Common myeloid progenitor, CD34-positive (primary cell): ENCODE measurements around the gene ATP6V1G2.
A peak's percentile ranks its signal among the peaks of the same experiment; 100 is the strongest.

Experiments
- CTCF ChIA-PET: fragments of 350-600 bp; sonication (Branson Sonifier 250); formaldehyde crosslinking; loops from one replicate; lab custom pipeline; 2021; ENCODE audit warnings: antibody characterized with exemption; lab: Charles Lee
- POLR2A ChIA-PET: fragments of 350-600 bp; sonication (Branson Sonifier 250); formaldehyde crosslinking; loops from one replicate; lab custom pipeline; 2021; ENCODE audit warnings: antibody characterized with exemption; lab: Charles Lee
- DNase-seq, 3 donors: peaks; one replicate each; pipeline versions ENCODE4 v3.0.0 to v3.0.0-alpha.2; 2013
- H3K27ac ChIP-seq, 2 experiments: 1 replicate in 1 of 2; 2 replicates in 1 of 2; pipeline ENCODE4 v1.7.0; 2013; ENCODE audit warnings: inconsistent platforms in 2 of 2, low read length in 2 of 2, mild to moderate bottlenecking in 2 of 2, low read depth in 1 of 2, moderate library complexity in 1 of 2; ENCODE audit not compliant: severe bottlenecking in 2 of 2, insufficient read depth in 1 of 2, poor library complexity in 1 of 2
- H3K27me3 ChIP-seq, 5 experiments: replicated peaks in 2 of 5; 1 replicate in 3 of 5; 2 replicates in 2 of 5; pipeline versions ENCODE4 v1.6.1 to v1.7.0; 2013; ENCODE audit warnings: low read length in 4 of 5, mild to moderate bottlenecking in 2 of 5, moderate library complexity in 2 of 5, inconsistent platforms in 1 of 5; ENCODE audit not compliant: insufficient read depth in 5 of 5, control insufficient read depth in 4 of 5
- H3K36me3 ChIP-seq, 4 experiments: 1 replicate in 2 of 4; 2 replicates in 2 of 4; pipeline versions ENCODE4 v1.6.1 to v1.7.0; 2013; ENCODE audit warnings: low read length in 3 of 4, control low read depth in 1 of 4, mild to moderate bottlenecking in 1 of 4; ENCODE audit not compliant: control insufficient read depth in 4 of 4, insufficient read depth in 4 of 4
- H3K4me1 ChIP-seq, 4 experiments: 1 replicate in 3 of 4; 2 replicates in 1 of 4; pipeline versions ENCODE4 v1.6.1 to v1.7.1; 2013; ENCODE audit warnings: low read length in 3 of 4, mild to moderate bottlenecking in 3 of 4, control low read depth in 1 of 4, inconsistent platforms in 1 of 4, moderate library complexity in 1 of 4; ENCODE audit not compliant: control insufficient read depth in 4 of 4, insufficient read depth in 4 of 4; ENCODE audit errors: control extremely low read depth in 1 of 4
- H3K4me3 ChIP-seq, 7 experiments: 1 replicate in 4 of 7; 2 replicates in 3 of 7; pipeline versions ENCODE4 v1.5.1 to v1.7.0; 2013; ENCODE audit warnings: mild to moderate bottlenecking in 7 of 7, low read length in 6 of 7, moderate library complexity in 6 of 7, inconsistent platforms in 2 of 7, low read depth in 2 of 7, control low read depth in 1 of 7; ENCODE audit not compliant: insufficient read depth in 4 of 7, control insufficient read depth in 1 of 7; ENCODE audit errors: extremely low read depth in 1 of 7
- H3K9me3 ChIP-seq, 5 experiments: 1 replicate in 4 of 5; 2 replicates in 1 of 5; pipeline versions ENCODE4 v1.6.1 to v1.7.1; 2013; ENCODE audit warnings: low read length in 4 of 5, mild to moderate bottlenecking in 2 of 5, inconsistent platforms in 1 of 5, low read depth in 1 of 5, moderate library complexity in 1 of 5; ENCODE audit not compliant: control insufficient read depth in 4 of 5, insufficient read depth in 2 of 5; ENCODE audit errors: control extremely low read depth in 1 of 5
- WGBS: methylation state at CpG from one replicate; pipeline ENCODE4 v1.1.5; 2013; ENCODE audit not compliant: insufficient coverage; 5-methylcytosine and 5-hydroxymethylcytosine counted together

The ATP6V1G2 gene

DNA sequence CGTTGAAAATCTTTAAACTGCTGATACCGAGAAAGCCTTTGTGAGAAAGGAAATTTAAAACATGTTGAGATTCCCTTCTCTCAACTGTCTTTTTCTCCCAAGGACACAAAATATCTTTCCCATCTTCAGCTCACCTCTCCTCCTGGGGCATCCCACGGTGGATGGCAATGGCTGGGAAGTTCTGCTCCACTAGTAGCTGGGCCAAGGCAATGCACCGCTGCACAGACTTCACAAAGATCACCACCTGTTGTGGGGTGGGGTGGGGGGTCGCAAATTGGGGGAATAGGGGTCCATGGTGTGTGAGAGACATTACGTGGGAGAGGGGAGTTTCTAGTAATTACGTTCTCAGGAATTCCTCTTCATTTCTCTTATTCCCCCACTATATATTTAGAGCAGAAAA lies 15.2 kb downstream of the ATP6V1G2 start:
- Histone ChIP-seq H3K36me3 (peaks cover 28 to 68% (median 53%) of the 10 kb centered on the region in 4 experiments), H3K27me3 (no peaks in the 10 kb centered on the region), H3K4me1 (no peaks in the 10 kb centered on the region), H3K9me3 (no peaks in the 10 kb centered on the region), H3K27ac (no peak overlapping the region), H3K4me3 (no peak overlapping the region)
- DNase-seq = no peak
- POLR2A ChIA-PET = interaction anchor here (0.8 to 0.9 kb wide), 2 partner anchors 10 to 63 kb away, joined by 3 to 4 read pairs; no protein-coding TSS in a partner anchor
- CTCF ChIA-PET = interaction anchor here (1.0 to 2.1 kb wide), 3 partner anchors 10 to 47 kb away, joined by 3 to 7 read pairs (median 3); partner anchors contain the start of gene DDX39B
- WGBS = 100% methylated on average over 1 of the region's 7 CpGs

DNA sequence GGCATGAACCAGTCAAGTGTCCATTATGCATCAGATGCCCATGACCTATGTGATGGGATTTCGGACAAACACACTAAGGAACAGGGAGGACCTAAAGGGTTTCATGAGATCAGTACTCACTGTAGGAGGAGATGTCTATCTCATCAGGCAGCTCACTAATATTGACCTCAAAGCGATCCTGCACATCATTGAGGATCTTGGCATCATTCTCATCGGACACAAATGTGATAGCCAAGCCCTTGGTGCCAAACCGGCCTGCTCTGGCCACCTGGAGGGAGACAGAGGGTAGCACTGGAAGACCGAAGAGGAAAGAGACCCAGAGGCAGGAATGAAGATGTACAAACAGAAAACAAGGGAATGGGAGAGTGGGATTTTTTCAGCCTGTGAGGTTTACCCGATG lies 15.7 kb downstream of the ATP6V1G2 start:
- WGBS = 96% methylated on average over 4 of the region's 6 CpGs
- no peak for DNase-seq
- CTCF ChIA-PET = interaction anchor here (1.0 to 1.2 kb wide), 2 partner anchors 37 to 47 kb away, joined by 3 read pairs; no protein-coding TSS in a partner anchor
- Histone ChIP-seq H3K4me3 (no peak overlapping the region), H3K27ac (no peak overlapping the region), H3K27me3 (no peaks in the 10 kb centered on the region), H3K9me3 (no peaks in the 10 kb centered on the region), H3K4me1 (peaks cover 0 to 4% (median 0%) of the 10 kb centered on the region in 4 experiments), H3K36me3 (peaks cover 28 to 63% (median 48%) of the 10 kb centered on the region in 4 experiments)
- POLR2A ChIA-PET = no interaction called here

DNA sequence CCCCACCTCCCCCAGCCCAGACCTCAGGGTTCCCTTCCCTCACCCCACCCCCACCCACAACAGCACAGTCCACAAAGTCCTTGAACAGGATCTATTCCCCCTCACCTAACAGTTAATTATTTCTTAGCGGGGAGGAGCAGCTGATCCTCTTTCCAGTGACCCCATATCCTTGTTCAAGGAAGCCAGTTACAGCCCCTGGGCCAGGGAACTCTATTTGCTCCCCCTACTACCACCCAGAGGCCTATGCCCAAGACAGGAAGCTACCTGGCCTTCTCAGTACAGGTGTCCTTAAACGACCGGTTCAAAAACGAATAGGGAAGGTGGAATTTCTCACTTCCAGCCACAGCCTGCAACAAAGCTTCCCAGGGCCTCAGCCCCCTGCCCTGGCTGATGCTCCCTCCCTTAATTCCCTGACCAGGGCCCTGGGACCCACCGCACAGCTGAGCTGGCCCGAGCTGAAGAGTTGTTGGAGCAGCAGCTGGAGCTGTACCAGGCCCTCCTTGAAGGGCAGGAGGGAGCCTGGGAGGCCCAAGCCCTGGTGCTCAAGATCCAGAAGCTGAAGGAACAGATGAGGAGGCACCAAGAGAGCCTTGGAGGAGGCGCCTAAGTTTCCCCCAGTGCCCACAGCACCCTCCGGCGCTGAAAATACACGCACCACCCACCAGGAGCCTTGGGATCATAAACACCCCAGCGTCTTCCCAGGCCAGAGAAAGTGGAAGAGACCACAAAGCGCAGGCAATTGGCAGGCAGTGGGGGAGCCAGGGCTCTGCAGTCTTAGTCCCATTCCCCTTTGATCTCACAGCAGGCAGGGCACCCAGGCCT lies 16.9 kb downstream of the ATP6V1G2 start:
- ChIA-PET CTCF (interaction anchor here (1.0 kb wide), 1 partner anchor 164 kb away, joined by 3 read pairs; no protein-coding TSS in a partner anchor), POLR2A (interaction anchor here (0.6 to 2.0 kb wide), 2 partner anchors 9 to 12 kb away, joined by 3 to 12 read pairs; partner anchors contain the start of gene DDX39B)
- Histone ChIP-seq H3K4me3 (no peak overlapping the region), H3K27me3 (no peaks in the 10 kb centered on the region), H3K36me3 (peaks cover 21 to 52% (median 39%) of the 10 kb centered on the region in 4 experiments), H3K9me3 (no peaks in the 10 kb centered on the region), H3K4me1 (peaks cover 0 to 4% (median 0%) of the 10 kb centered on the region in 4 experiments), H3K27ac (no peak overlapping the region)
- DNase-seq = no peak
- 57% methylated on average over 12 of the region's 12 CpGs for WGBS

DNA sequence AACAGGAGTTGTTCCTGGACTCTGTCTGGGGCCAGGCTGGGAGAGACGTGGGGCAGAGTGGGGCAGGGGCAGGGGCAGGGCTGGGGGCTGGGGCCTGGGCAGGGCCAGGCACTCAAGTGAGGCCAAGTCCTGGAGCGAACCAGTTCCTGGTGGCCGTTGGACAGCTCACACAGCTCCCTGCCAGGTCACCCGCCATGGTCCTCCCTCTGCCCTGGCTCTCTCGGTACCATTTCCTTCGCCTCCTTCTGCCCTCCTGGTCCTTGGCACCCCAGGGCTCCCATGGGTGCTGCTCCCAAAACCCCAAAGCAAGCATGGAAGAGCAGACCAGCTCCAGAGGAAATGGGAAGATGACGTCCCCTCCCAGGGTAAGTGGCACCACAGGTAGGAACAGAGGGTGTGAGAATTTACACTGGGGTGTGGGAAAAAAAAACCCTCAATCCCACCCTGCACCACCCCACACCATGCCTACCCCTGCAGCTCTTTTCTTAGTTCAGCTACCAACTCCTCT lies 17.5 kb downstream of the ATP6V1G2 start, which contains the start of gene MCCD1:
MCCD1 (plus strand) TSS at position 142 of the 508 bp plus-strand sequence; CDS start at position 195, 53 bp downstream.
- Histone ChIP-seq H3K27ac (no peak within 1 kb of the TSS), H3K4me3 (no peak within 1 kb of the TSS), H3K9me3 (no peaks in the 10 kb centered on the region), H3K4me1 (peaks cover 0 to 4% (median 0%) of the 10 kb centered on the region in 4 experiments), H3K36me3 (peaks cover 20 to 45% (median 33%) of the 10 kb centered on the region in 4 experiments), H3K27me3 (no peaks in the 10 kb centered on the region)
- DNase-seq = no peak
- CTCF ChIA-PET = interaction anchor here (0.6 to 1.0 kb wide), 3 partner anchors 13 to 707 kb away, joined by 3 to 4 read pairs (median 3); partner anchors contain the start of gene DDX39B
- POLR2A ChIA-PET = interaction anchor here (0.9 to 2.0 kb wide), 2 partner anchors 8 to 13 kb away, joined by 4 to 12 read pairs; partner anchors contain the start of gene DDX39B
- WGBS = 85% methylated on average over 4 of the region's 7 CpGs

DNA sequence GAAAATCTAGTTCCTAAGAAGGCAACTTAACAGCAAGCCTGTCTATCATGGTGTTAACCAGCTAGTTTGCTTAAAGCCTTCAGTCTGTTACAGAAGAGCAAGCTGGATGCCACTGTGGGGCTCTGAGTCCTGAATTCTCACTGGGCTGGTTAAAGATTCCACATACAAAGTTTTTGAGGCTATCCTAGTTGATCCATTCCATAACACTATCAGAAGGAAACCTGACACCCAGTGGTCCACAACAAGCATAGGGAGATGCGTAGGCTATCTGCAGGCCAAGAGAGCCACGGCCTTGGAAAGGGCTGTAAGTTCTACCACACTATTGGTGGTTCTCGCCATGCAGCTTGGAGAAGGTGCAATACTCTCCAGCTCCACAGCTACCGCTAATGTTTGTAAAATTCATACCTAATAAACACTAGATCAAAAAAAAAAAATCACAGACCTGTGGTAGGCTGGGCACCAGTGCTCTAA lies 18.1 kb downstream of the ATP6V1G2 start:
- DNase-seq = peak in 2 of 3 donors; percentile 38 to 52
- Histone ChIP-seq H3K27me3 (no peaks in the 10 kb centered on the region), H3K4me3 (no peak overlapping the region), H3K9me3 (no peaks in the 10 kb centered on the region), H3K36me3 (peaks cover 16 to 40% (median 28%) of the 10 kb centered on the region in 4 experiments), H3K4me1 (peaks cover 0 to 4% (median 0%) of the 10 kb centered on the region in 4 experiments), H3K27ac (no peak overlapping the region)
- 100% methylated on average over 1 of the region's 4 CpGs for WGBS
- ChIA-PET POLR2A (interaction anchor here (0.9 to 2.0 kb wide), 2 partner anchors 8 to 13 kb away, joined by 4 to 12 read pairs; partner anchors contain the start of gene DDX39B), CTCF (interaction anchor here (0.6 to 1.0 kb wide), 3 partner anchors 13 to 706 kb away, joined by 3 to 4 read pairs (median 3); partner anchors contain the start of gene DDX39B)

DNA sequence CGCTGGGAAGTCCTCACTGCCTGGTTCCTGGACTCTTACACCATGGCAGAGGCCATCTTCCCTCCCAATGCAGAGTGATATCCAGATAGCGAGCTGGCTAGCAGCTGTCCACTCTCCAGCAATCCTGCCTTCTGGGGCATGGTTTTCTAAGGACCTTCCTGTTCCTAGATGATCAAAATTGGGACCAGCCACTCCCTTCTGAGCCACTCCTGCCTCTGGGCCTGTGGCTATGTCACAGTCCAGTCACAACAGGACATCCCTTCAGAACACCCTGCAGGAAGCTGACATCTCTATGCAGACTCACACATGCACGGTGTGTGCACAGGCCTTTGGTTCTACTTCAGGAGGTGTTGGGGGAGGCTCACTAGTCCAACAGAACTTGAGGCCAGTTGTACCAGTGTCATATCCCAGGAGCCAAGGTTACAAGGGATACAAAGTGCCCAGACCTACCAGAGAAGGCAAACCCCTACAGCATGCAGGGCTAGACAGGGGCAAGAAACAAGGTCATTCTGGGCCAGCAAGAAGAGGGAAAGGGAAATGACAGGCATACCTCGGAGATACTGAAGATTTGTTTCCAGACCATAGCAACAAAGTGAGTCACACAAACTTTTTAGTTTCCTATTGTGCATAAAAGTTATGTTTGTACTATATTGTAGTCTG lies 20.3 kb downstream of the ATP6V1G2 start:
- ChIA-PET CTCF (interaction anchor here (1.3 to 1.7 kb wide), 2 partner anchors 10 to 32 kb away, joined by 4 to 5 read pairs; no protein-coding TSS in a partner anchor), POLR2A (no interaction called here)
- Histone ChIP-seq H3K9me3 (no peaks in the 10 kb centered on the region), H3K27me3 (no peaks in the 10 kb centered on the region), H3K36me3 (peaks cover 6 to 18% (median 12%) of the 10 kb centered on the region in 4 experiments), H3K4me3 (no peak overlapping the region), H3K27ac (no peak overlapping the region), H3K4me1 (peaks cover 0 to 4% (median 0%) of the 10 kb centered on the region in 4 experiments)
- peak in 2 of 3 donors; percentile 56 to 63 for DNase-seq
- 91% methylated on average over 2 of the region's 4 CpGs for WGBS
